Mammary epithelial cell (primary cell): ENCODE results near the gene FAM184B.
"Not testable (repeated sequence)": the region's sequence is repeated elsewhere in the genome, so short reads cannot be mapped to it uniquely, and the experiment has no call there.

Experiments
- EZH2 ChIP-seq: IDR thresholded peaks from 2 replicates; pipeline ENCODE4 v1.6.1; 2012; ENCODE audit warnings: low read length, inconsistent platforms, borderline replicate concordance
- TF ChIP-seq, protein P1 (sequence below), 2 donors: IDR thresholded peaks in 1 of 2; conservative IDR thresholded peaks in 1 of 2; 2 replicates each; pipeline ENCODE4 v1.5.1; 2011 to 2012; ENCODE audit warnings: inconsistent platforms in 2 of 2, low read length in 2 of 2, mild to moderate bottlenecking in 2 of 2, control low read depth in 1 of 2, low read depth in 1 of 2; ENCODE audit not compliant: insufficient read depth in 1 of 2; ENCODE audit errors: extremely low read depth in 1 of 2

DNA sequence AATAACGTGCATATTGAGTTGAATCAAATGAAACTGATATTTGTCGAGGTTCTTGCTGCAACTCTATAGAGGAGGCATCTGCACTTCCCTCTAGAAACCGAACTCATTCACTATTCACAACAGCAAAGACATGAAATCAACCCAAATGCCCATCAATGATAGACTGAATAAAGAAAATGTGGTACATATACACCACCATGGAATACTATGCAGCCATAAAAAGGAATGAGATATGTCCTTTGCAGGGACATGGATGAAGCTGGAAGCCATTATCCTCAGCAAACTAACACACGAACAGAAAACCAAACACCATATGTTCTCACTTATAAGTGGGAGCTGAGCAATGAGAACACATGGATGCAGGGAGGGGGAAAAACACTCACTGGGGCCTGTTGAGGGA is 96.8 kb downstream of the FAM184B start:
- TF ChIP-seq, protein P1, sequence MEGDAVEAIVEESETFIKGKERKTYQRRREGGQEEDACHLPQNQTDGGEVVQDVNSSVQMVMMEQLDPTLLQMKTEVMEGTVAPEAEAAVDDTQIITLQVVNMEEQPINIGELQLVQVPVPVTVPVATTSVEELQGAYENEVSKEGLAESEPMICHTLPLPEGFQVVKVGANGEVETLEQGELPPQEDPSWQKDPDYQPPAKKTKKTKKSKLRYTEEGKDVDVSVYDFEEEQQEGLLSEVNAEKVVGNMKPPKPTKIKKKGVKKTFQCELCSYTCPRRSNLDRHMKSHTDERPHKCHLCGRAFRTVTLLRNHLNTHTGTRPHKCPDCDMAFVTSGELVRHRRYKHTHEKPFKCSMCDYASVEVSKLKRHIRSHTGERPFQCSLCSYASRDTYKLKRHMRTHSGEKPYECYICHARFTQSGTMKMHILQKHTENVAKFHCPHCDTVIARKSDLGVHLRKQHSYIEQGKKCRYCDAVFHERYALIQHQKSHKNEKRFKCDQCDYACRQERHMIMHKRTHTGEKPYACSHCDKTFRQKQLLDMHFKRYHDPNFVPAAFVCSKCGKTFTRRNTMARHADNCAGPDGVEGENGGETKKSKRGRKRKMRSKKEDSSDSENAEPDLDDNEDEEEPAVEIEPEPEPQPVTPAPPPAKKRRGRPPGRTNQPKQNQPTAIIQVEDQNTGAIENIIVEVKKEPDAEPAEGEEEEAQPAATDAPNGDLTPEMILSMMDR (conservative IDR thresholded peaks at IDR 0.05 in 1 of 2, IDR thresholded peaks at IDR 0.05 in 1 of 2; ENCODE audit: extremely low read depth in 1 of 2, insufficient read depth in 1 of 2, low read depth in 1 of 2, low read length in 2 of 2): not testable (repeated sequence)
- TF ChIP-seq EZH2: not testable (repeated sequence)
